ENCODE results near the gene AADACL4.

AADACL4 gene

GRCh38 chr1:12604114-12604874, 39.6 kb upstream of the AADACL4 start:
- no peak for TF ChIP-seq CTCF (conservative IDR thresholded peaks at IDR 0.05; ENCODE audit: low read depth, low read length)
- no peak overlapping the region for H3K4me3 ChIP-seq (ENCODE audit: low read length)
- DNase-seq (ENCODE audit: low read depth) = peak; percentile 100

- TF ChIP-seq CTCF (conservative IDR thresholded peaks at IDR 0.05; ENCODE audit: low read depth, low read length) = no peak
- no peak overlapping the region for H3K4me3 ChIP-seq (ENCODE audit: low read length)
- DNase-seq (ENCODE audit: low read depth) = no peak
Observed at GRCh38 chr1:12604986-12605385, 38.9 kb upstream of the AADACL4 start.

- H3K4me3 ChIP-seq (ENCODE audit: low read length) = peak overlapping the region; percentile 27
- TF ChIP-seq CTCF (conservative IDR thresholded peaks at IDR 0.05; ENCODE audit: low read depth, low read length) = no peak
- DNase-seq (ENCODE audit: low read depth) = peak; percentile 69
Observed at GRCh38 chr1:12607263-12607662, 36.6 kb upstream of the AADACL4 start.

GRCh38 chr1:12608311-12608957, 35.5 kb upstream of the AADACL4 start:
- DNase-seq (ENCODE audit: low read depth) = no peak
- no peak for TF ChIP-seq CTCF (conservative IDR thresholded peaks at IDR 0.05; ENCODE audit: low read depth, low read length)
- peak overlapping the region; percentile 27 for H3K4me3 ChIP-seq (ENCODE audit: low read length)

GRCh38 chr1:12609469-12610003, 34.3 kb upstream of the AADACL4 start:
- peak overlapping the region; percentile 27 for H3K4me3 ChIP-seq (ENCODE audit: low read length)
- DNase-seq (ENCODE audit: low read depth) = no peak
- no peak for TF ChIP-seq CTCF (conservative IDR thresholded peaks at IDR 0.05; ENCODE audit: low read depth, low read length)

GRCh38 chr1:12610305-12610935, 33.5 kb upstream of the AADACL4 start:
- no peak for DNase-seq (ENCODE audit: low read depth)
- peak overlapping the region; percentile 36 for H3K4me3 ChIP-seq (ENCODE audit: low read length)
- no peak for TF ChIP-seq CTCF (conservative IDR thresholded peaks at IDR 0.05; ENCODE audit: low read depth, low read length)
